ENCODE measurements around the gene AATF.
"Not testable (repeated sequence)": the region's sequence is repeated elsewhere in the genome, so short reads cannot be mapped to it uniquely, and the experiment has no call there.

Gene AATF

GRCh38 chr17:37047631-37048104 is 98.9 kb downstream of the AATF start:
- peak; percentile 74 for DNase-seq (ENCODE audit: low read depth)

DNA sequence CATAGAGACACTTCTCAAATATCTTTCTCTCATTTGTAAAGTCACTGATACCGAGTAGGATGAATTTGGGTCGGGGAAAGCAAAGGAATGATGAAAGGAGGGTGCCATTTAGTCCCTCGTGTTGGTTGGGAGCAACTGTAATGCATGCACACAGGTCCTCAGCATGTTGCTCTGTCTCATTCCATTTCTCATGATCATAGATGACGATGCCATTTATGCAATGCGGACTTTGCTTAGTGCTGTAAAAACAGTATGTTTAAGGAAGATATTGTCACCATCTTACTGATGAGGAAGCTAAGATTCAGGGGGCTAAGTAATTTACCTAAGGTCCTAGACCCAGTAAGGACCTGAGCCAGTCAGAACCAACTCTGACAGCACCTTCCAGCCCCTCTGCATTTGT is 100.1 kb downstream of the AATF start:
- DNase-seq (ENCODE audit: low read depth) = no peak

DNA sequence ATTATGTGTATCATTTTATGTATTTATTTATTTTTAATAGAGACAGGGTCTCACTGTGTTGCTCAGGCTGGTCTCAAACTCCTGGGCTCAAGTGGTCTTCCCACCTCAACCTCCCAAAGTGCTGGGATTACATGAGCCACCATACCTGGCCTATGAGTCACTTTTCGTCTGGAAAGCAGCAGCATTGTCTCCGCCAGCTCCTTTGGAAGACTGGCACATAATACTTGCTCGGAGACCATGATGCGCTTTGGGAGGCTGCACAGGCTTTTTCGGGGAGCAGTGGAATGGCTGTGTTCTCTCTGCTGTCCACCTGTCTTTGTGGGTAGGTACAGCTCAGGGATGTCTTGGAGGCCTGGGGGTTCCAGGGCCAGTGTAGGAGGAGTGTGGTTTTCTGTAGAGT is 102.2 kb downstream of the AATF start:
- no peak for DNase-seq (ENCODE audit: low read depth)

GRCh38 chr17:37051381-37051780 is 102.6 kb downstream of the AATF start:
- no peak for DNase-seq (ENCODE audit: low read depth)

DNA sequence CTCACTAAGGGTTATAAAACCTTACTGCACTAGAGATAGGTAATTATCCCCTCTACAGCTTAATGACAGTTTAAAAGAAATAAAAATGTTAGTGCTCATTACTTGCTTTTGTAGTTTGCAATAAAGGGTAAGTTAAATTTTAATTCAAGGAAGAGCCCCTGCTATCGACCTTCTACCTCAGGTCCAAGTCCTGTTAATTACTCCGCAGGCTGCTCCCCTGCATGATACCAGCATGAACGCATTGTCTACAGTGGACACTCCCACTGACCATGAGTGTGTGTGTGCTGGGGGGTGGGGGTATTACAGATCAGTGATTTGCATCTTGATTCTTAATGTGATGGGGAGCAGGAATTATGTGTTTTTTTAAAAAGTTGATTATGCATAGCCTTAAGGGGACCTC is 103.1 kb downstream of the AATF start:
- no peak for DNase-seq (ENCODE audit: low read depth)

- no peak for DNase-seq (ENCODE audit: low read depth)
Measured at GRCh38 chr17:37052450-37052849, 103.7 kb downstream of the AATF start.

- no peak for DNase-seq (ENCODE audit: low read depth)
Measured at GRCh38 chr17:37054894-37055293, 106.1 kb downstream of the AATF start.

- DNase-seq (ENCODE audit: low read depth) = no peak
Measured at GRCh38 chr17:37056622-37057021, 107.9 kb downstream of the AATF start.

DNA sequence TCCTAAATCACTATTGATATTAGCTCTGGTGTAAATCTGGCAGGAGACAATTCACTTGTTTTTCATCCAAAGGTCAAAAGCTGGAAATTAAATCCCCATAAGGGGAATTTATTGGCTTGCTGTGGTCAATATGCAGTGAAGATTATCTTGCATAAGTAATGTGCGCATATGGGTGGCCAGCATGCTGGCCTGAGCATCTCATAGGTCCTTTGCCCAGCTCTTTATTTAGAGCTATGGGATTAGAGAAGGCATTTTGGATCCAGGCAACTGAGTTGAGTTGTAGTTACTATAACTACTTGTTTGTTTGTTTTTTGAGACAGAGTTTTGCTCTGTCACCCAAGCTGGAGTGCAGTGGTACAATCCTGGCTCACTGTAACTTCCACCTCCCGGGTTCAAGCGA is 110.7 kb downstream of the AATF start:
- DNase-seq (ENCODE audit: low read depth) = no peak

DNA sequence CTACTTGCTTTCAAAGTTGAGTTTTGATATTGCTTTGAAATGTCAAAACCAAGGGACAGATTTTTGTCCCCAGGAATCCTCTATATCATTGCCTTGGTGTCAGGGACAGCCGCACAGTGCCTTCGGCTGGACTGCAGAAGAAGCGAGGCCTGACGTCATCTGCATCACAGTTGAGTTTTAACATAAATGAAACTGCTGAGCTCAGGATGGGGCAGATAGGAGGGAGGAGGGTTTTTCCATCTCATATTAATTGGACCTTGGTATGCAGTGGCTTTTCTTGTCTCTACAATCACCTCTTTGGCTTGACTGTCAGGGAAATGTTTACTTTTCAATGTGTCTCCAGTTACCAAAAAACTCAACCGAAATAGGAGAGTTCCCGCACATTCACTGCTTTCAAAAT is 111.3 kb downstream of the AATF start:
- DNase-seq (ENCODE audit: low read depth) = no peak

DNA sequence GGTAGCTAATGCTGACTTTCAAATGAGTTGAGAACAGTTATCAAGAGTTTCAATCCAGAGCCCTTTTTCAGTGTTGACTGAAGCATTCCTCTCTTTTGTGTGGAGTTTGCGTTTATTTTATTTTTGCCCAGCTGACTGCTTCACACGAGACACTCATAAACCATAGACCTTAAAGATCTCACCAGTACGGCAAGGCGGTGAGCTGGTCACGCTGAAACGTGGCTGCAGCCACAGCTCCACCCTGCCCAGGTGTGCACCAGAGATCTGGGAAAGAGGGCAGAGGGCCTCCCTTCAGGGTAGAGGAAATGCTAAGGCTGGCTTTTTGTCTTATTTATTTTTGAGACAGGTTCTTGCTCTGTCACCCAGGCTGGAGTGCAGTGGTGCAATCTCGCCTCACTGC is 112.2 kb downstream of the AATF start:
- no peak for DNase-seq (ENCODE audit: low read depth)

DNA sequence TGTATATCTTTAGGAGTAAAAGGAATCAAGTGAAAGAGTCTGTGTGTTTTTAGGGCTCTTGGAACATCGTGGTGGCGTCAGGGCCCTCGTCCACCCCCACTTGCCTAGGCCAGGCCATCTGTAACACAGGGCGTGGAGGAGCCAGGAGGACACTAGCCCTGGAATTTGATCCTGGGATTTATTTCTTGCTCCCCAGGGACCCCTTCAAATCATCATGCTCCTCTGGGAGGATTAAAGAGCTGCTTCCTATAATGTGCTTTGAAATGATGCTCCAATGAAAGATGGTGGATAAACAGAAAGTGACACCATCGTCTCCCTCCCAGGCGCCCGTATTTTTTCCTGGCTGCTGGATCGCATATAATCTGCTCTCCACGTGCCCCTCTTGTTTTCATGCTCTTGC is 113.3 kb downstream of the AATF start:
- DNase-seq (ENCODE audit: low read depth) = no peak

DNA sequence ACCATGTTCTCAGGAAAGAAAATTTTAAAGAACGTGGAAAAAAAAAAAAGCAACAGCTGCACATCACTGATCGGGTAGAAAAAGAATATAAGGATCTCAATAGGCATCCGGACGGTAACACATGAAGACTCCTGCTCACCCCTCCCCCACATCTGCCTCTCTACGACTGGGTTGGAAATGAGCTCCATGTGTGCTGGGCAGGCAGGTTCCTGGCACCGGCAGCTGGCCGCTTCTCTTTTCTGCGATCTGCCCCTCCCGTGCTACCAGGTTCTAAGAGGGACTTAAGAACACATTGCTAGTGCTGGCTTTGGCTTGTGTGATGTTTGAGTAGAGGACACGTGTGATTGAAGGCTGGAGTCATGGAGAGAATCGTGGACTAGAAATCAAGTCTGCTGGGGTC is 115.5 kb downstream of the AATF start:
- DNase-seq (ENCODE audit: low read depth) = no peak

DNA sequence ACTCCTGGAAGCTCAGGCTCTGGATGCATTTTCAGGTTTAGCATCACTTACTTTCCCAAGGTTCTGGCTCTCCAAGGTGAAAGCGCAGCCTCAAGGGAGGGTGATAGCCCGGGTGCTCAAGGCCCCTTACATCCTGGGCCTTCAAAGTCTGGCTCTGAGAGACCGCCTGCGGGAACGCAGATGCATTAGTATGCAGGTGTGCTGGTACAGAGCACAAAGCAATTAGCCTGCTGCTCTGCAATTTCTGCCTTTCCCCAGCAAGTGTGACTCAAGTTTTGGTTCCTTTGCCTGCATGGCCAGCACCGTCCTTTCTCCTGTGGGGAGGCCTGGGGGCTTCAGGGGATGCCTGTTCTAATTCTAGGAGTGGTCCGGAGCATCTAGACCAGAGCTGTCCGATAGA is 116.2 kb downstream of the AATF start:
- no peak for DNase-seq (ENCODE audit: low read depth)

- no peak for DNase-seq (ENCODE audit: low read depth)
Measured at GRCh38 chr17:37065486-37066321, 117.0 kb downstream of the AATF start.

DNA sequence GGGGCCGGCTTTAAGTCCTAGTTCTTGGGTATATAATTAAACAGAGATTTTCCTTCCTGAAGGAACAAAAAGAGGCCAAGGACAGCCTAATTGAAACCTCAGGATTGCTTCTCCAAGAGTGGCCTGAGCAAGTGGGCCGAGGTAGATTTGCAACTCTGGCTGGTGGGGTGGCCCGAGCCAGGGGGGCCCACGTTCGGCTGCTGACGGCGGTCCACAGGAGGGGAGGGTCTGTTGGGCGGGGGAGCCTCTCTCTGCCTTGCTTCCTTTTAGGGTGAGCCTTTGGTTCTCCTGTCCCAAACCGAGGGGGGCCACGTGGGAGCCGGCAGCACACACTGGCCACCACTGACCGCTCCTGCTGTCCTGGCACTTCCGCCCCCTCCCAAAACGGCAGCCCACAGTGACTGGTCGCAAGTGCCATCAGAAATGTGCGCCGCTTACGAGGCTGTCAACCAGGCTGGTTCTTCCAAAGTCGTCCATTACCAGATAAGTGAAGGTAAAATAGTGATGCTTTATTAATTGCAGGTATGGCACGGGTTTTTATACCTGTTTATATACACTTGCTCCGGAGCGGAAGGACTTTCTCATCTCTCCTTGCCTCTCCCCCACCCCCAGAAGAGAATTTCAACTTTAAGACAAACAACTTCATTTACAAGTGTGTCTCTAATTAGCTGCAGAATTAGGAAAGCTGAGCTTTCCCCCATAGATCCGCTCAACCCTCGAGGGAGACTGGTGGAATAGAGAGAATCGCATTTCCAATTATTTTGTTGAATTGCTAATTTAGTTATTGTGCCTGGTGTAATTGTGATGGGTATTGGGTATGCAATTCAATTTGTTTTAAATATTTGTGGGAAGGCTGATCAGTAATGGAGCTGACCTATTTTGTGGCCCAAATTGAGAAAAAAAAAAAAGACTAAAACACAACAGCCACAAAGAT is 117.8 kb downstream of the AATF start:
- DNase-seq (ENCODE audit: low read depth) = no peak

DNA sequence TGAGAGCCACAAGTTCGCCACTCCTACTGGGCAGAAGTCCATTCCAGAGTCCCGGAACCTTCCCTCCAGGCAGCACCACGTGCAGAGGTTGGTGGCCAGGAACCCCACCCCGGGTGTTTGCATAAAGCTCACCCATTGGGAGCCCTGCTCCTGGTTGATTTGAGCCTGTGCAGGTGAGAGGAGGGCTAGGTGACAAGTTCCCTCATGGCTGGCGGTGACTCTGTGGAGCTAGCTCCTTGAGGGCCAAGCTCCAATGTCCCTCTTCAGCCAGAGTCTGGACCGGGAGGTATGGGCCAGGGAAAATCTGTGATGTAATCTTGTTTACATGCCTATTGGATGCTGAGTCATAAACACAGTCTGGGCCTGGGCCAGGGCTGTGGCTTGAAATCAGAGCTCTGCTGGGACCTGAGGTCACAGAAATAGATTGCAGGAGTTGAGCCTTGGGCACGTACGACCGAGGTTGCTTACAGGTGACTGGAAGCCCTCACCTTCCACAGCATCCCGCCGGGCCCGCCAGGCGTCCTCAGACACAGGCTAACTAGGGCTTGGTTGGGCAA is 118.9 kb downstream of the AATF start:
- DNase-seq (ENCODE audit: low read depth) = no peak

DNA sequence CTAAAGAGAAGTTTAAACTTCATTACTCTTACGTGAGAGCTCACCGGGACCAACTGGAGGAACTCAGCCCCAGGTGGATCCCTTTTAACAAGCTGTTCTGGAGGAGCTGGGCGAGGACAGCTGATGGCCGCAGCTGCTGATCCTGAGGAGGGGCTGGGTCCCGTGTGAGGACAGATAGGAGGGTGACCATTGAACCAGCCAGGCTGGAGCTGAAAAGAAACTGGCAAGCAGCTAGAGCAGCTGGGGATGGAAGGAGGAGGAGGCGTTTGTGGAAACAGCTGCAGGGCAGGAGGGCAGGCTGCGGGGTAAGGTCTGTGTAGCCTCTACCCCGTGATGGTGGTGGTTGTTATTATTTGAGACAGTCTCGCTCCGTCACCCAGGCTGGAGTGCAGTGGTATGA is 119.5 kb downstream of the AATF start:
- no peak for DNase-seq (ENCODE audit: low read depth)

DNA sequence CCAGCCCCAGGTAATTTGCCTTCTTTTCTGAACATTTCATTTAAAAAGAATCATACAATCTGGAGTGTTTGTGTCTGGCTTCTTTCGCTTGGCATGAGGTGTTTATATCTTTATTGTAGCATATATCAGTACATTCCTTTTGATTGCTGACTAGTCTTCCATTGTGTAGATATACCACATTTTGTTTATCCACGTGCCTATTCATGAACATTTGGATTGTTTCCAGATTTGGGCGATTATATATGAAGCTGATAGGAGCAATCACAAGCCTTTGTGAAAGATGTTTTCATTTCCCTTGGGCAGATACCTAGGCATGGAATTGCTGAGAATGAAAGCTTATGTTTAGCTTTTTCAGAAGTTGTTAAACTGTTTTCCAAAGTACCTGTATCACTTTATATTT is 120.3 kb downstream of the AATF start:
- DNase-seq (ENCODE audit: low read depth) = no peak

GRCh38 chr17:37073464-37073863 is 124.7 kb downstream of the AATF start:
- not testable (repeated sequence) for DNase-seq (ENCODE audit: low read depth)

GRCh38 chr17:37079065-37079708 is 130.4 kb downstream of the AATF start:
- no peak for DNase-seq (ENCODE audit: low read depth)

DNA sequence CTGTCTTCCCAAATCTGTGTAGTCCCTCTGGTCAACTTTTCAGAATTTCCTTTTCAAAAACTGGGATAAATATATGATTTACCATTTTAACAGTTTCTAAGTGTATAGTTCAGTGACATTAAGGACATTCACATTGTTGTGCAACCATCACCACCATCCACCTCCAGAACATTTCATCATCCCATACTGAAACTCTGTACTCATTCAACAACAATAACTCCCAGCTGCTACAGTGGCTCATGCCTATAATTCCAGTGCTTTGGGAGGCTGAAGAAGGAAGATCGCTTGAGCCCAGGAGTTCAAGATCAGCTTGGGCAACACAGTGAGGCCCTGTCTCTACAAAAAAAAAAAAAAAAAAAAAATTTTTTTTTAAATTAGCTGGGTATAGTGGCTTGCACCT is 131.0 kb downstream of the AATF start:
- DNase-seq (ENCODE audit: low read depth) = no peak

Data from activated T-cell treated with anti-CD3 and anti-CD28 coated beads for 48 hours (primary cell).